Epithelial cell of alveolus of lung (primary cell): ENCODE data around the gene C16orf87. TPM values are rescaled to one million over a fixed set of nuclear protein-coding genes. Genes with fewer than 3 reads are reported as not detected.

Source experiments
- total RNA-seq: library from RNA; depleted of rRNA; stranded (reverse); fragments of >200 nt; gene quantifications from 2 replicates; pipeline ENCODE4 v1.2.1, GENCODE V29; 2015

The C16orf87 gene, protein sequence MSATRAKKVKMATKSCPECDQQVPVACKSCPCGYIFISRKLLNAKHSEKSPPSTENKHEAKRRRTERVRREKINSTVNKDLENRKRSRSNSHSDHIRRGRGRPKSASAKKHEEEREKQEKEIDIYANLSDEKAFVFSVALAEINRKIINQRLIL
- 11.8 and 13.5 TPM in 2 replicates for total RNA-seq

DNA sequence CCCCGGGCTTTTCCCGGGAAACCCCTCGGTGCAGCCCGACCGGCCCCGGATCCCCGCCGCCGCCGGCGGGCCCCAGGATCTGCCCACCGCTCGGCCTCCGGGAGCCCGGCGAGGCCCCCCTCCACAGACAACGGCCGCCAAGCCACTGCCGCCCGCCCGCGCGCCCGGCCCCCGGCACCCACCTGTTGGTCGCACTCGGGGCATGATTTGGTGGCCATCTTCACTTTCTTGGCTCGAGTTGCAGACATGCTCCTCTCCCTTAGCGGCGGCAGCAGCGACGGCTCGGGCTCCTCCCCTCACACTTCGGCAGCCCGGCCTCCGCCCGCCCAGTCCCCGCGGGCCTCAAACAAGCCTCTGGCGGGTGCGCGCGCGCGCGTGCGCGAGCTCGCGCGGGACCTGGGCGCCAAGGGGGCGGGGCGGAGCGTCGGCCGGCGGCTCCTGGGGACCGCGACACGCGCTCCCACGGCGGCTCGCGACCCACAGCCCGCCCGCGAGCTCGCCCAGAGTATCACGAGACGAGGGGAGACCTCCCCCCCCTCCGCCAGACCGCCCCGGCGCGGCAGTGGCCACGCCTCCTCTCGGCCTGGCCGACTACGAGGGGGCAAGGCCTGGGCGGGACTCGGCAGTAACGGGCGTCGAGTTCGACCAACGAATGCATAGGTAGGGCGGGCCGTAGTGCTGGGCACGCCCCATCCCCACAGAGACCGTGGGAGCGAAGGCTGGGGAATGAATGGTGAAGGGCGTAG, at the start of gene C16orf87:
Gene C16orf87, minus strand, starts transcription at position 279 of the 746 bp plus-strand sequence. Its CDS starts 31 bp downstream, at position 248.

DNA sequence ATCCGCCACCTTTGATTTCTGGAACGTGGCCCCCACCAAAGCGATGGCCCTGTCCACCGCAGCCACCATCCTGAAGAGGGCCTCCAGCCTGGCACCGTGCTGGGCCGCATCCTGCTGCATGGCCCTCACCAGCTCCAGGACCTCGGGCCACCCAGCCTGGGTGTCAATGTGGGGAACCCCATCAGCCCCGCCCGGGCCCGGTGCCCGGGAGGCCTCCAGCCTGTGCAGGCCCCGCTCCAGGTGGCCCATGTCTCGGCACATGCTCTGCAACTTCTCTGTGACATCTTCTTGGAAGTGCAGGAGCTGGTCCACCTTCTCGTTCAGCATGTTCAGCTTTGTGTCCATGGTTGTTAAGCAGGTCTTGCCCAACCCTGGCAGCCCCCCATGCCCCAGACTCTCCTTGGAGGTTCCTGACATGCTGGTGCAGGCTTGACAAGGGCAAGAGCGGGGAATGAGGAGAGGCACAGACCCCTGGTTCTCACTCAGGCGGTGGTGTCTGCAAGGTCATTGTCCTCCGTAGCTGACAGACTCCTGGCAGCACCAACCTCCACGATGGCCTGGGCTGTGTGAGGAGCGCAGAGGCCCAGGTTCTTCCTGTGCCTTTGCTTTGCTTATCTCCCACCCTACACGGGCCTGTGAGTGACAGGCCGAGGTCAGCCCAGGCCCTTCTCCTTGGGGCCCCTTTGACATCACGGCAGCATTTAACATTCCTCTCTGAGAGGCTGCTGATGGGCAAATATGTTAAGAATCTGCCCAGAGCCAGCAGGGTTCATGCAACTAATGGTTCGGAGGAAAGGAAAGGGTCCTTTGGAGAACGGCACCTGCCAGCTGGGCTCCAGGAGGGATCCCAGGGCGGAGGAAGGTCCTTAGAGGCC, 83.0 kb downstream of the C16orf87 start, which contains the start of gene MYLK3:
Gene MYLK3, minus strand, starts transcription at position 568 of the 875 bp plus-strand sequence. Its CDS starts 151 bp downstream, at position 417.

Other genes with a start within 250 kb of the C16orf87 start
- gene SHCBP1, start 209.8 kb downstream of the C16orf87 start, total RNA-seq, result 4.3 and 22.5 TPM in 2 replicates
- gene VPS35, start 142.0 kb downstream of the C16orf87 start, total RNA-seq, result 33.0 and 74.9 TPM in 2 replicates
- 4.9 and 15.1 TPM in 2 replicates for gene ORC6, start 141.5 kb downstream of the C16orf87 start, total RNA-seq
- gene MYLK3, start 82.8 kb downstream of the C16orf87 start, total RNA-seq, result 0.13 and 2.6 TPM in 2 replicates
- gene GPT2, start 53.2 kb upstream of the C16orf87 start, total RNA-seq, result 8.9 and 21.7 TPM in 2 replicates
- 45.6 and 47.8 TPM in 2 replicates for gene DNAJA2, start 142.5 kb upstream of the C16orf87 start, total RNA-seq